Suprapubic skin (tissue), 4 donors: Measurements from ENCODE around the gene CYB561D2. TPM values are rescaled to one million over a fixed set of nuclear protein-coding genes. Genes with fewer than 3 reads are reported as not detected.

Experiments used
- DNase-seq, 2 donors: peaks; one replicate each; pipeline ENCODE4 v3.0.0-alpha.2; 2019; ENCODE audit warnings: low spot score in 2 of 2
- H3K27ac ChIP-seq: fragments of 200-600 bp; sonication (generic); one replicate; pipeline ENCODE4 v1.5.1; 2019
- H3K27me3 ChIP-seq: fragments of 200-600 bp; sonication (generic); one replicate; pipeline ENCODE4 v1.5.1; 2019
- H3K36me3 ChIP-seq: fragments of 200-600 bp; sonication (generic); one replicate; pipeline ENCODE4 v1.5.1; 2019
- H3K4me1 ChIP-seq: fragments of 200-600 bp; sonication (generic); one replicate; pipeline ENCODE4 v1.5.1; 2019
- H3K4me3 ChIP-seq: fragments of 200-600 bp; sonication (generic); one replicate; pipeline ENCODE4 v1.5.1; 2019; ENCODE audit warnings: mild to moderate bottlenecking
- H3K9me3 ChIP-seq: fragments of 200-600 bp; sonication (generic); one replicate; pipeline ENCODE4 v1.5.1; 2019
- EP300 ChIP-seq: sonication (generic); formaldehyde crosslinking; IDR thresholded peaks from one replicate; pipeline ENCODE4 v1.6.1; 2017; ENCODE audit warnings: antibody characterized with exemption
- POLR2A ChIP-seq, 2 donors: fragments of 450-650 bp; IDR thresholded peaks; one replicate each; pipeline ENCODE4 v1.6.1; 2017; ENCODE audit warnings: antibody characterized with exemption in 2 of 2, mild to moderate bottlenecking in 2 of 2, moderate library complexity in 2 of 2
- POLR2AphosphoS5 ChIP-seq, 3 donors: sonication (generic); formaldehyde crosslinking; IDR thresholded peaks; one replicate each; pipeline ENCODE4 v1.6.1; 2017; ENCODE audit warnings: antibody characterized with exemption in 3 of 3
- WGBS: methylation state at CpG from one replicate; pipeline ENCODE4 v1.1.5; 2018; 5-methylcytosine and 5-hydroxymethylcytosine counted together
- total RNA-seq, 4 donors: library from RNA; depleted of rRNA; stranded (reverse); fragments of >200 nt; gene quantifications; one replicate each; pipeline ENCODE4 v1.1.0, GENCODE V29; 2016
- TF ChIP-seq, protein P1 (sequence below), 2 donors: fragments of 200-600 bp in 1 of 2; fragments of 450-650 bp in 1 of 2; sonication (generic) in 1 of 2; IDR thresholded peaks; one replicate each; pipeline ENCODE4 v1.5.1; 2016 to 2019; ENCODE audit warnings: antibody characterized with exemption in 2 of 2, mild to moderate bottlenecking in 1 of 2, moderate library complexity in 1 of 2

The CYB561D2 gene
- total RNA-seq, 4 donors from 2014 or later: 12.8 to 29.8 (median 17.9) TPM

DNA sequence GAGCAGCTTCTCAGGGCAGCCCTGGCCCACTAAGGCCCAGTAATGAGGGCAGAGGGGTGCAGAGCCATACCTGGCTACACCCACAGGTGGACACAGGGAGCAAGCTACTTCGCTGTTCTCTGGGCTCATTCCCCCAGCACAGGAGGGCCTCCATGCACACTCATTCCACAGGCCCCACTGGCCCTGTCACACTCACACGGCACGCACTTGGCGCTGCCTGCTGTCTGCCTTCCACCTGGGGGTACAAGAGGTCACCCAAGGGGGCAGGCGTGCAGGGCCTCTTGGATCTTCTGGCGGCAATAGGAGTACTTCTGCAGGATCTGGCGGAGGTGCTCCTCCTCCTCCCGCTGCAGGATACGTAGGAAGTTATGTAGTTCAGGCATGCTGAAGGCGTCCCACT, 20.3 kb upstream of the CYB561D2 start:
- H3K4me1 ChIP-seq: peaks cover 62% of the 10 kb centered on the region
- WGBS: 93% methylated on average over 5 of the region's 10 CpGs

DNA sequence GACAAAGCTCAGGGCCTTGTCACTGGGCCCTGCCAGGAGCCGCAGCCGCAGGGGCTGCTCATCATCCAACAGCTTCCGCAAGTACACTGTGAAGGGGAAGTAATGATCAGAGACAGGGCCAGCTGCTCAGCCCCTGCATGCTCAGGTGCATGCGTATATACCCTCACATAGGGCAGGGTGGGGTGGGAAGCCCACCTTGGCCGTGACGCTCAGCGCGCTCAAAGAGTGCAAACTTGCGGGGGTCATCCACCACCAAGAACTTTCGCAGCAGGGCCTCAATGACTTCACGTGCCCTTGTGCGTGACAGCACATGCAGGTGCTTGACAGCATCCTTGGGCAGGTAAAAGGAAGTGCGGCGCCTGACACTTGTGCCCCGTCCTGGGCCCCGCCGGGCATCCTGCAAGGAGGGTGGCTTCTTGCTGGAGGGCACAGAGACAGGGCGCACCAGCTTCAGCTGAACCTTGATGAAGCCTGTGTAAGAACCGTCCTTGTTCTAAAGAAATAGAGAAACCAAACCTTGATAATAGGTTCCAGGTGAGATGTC, 19.2 kb upstream of the CYB561D2 start:
- H3K9me3 ChIP-seq: no peaks in the 10 kb centered on the region
- H3K36me3 ChIP-seq: peaks cover 34% of the 10 kb centered on the region
- TF ChIP-seq EP300 (no peak), POLR2AphosphoS5 (IDR thresholded peaks at IDR 0.05) (no peak), POLR2A (IDR thresholded peaks at IDR 0.05) (no peak)
- TF ChIP-seq, protein P1, sequence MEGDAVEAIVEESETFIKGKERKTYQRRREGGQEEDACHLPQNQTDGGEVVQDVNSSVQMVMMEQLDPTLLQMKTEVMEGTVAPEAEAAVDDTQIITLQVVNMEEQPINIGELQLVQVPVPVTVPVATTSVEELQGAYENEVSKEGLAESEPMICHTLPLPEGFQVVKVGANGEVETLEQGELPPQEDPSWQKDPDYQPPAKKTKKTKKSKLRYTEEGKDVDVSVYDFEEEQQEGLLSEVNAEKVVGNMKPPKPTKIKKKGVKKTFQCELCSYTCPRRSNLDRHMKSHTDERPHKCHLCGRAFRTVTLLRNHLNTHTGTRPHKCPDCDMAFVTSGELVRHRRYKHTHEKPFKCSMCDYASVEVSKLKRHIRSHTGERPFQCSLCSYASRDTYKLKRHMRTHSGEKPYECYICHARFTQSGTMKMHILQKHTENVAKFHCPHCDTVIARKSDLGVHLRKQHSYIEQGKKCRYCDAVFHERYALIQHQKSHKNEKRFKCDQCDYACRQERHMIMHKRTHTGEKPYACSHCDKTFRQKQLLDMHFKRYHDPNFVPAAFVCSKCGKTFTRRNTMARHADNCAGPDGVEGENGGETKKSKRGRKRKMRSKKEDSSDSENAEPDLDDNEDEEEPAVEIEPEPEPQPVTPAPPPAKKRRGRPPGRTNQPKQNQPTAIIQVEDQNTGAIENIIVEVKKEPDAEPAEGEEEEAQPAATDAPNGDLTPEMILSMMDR (IDR thresholded peaks at IDR 0.05): no peak
- 94% methylated on average over 19 of the region's 19 CpGs for WGBS
- no peak overlapping the region for H3K27ac ChIP-seq
- H3K4me3 ChIP-seq: no peak overlapping the region
- H3K4me1 ChIP-seq: peaks cover 65% of the 10 kb centered on the region
- no peak for DNase-seq
- H3K27me3 ChIP-seq: no peaks in the 10 kb centered on the region

More for the DNA sequence above, 20.3 kb upstream of the CYB561D2 start:
- Histone ChIP-seq H3K9me3 (no peaks in the 10 kb centered on the region), H3K4me3 (no peak overlapping the region), H3K36me3 (peaks cover 43% of the 10 kb centered on the region), H3K27ac (no peak overlapping the region), H3K27me3 (no peaks in the 10 kb centered on the region)
- no peak for DNase-seq
- TF ChIP-seq POLR2AphosphoS5 (IDR thresholded peaks at IDR 0.05): no peak

DNA sequence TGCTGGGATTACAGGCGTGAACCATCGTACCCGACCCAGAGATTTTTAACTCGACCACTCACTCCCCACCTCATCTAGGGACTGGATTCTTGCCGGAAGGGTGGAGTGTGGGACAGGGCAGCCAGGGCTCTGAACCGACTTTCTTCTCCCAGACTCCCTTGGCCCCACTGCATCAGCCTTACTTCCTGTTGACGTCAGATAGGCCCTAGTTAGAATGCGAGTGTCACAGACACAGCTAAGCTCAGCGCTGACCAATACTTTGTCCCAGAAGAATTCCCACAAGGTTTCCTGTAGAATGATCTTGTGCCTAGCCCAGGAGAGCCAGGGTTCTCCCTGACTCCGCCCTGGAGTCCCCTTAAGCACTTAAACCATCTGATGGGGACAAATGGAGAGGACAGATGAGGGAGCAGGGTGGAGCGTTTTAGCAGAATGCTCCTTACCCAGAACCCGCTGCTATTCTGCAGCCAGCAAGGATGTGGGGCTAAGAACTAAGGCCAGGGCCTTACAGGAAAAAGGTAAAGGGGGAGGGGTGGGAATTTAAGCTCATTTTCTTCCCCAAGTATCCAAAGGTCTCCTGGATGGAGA, 16.8 kb upstream of the CYB561D2 start:
- H3K9me3 ChIP-seq: no peaks in the 10 kb centered on the region
- H3K4me1 ChIP-seq: peaks cover 61% of the 10 kb centered on the region
- no peak for DNase-seq
- 41% methylated on average over 12 of the region's 12 CpGs for WGBS
- peak overlapping the region; percentile 5 for H3K4me3 ChIP-seq
- H3K27me3 ChIP-seq: no peaks in the 10 kb centered on the region
- peaks cover 34% of the 10 kb centered on the region for H3K36me3 ChIP-seq
- TF ChIP-seq EP300 (no peak), POLR2A (IDR thresholded peaks at IDR 0.05) (no peak), POLR2AphosphoS5 (IDR thresholded peaks at IDR 0.05) (no peak)
- TF ChIP-seq, protein P1 (IDR thresholded peaks at IDR 0.05): no peak
- peak overlapping the region; percentile 94 for H3K27ac ChIP-seq

DNA sequence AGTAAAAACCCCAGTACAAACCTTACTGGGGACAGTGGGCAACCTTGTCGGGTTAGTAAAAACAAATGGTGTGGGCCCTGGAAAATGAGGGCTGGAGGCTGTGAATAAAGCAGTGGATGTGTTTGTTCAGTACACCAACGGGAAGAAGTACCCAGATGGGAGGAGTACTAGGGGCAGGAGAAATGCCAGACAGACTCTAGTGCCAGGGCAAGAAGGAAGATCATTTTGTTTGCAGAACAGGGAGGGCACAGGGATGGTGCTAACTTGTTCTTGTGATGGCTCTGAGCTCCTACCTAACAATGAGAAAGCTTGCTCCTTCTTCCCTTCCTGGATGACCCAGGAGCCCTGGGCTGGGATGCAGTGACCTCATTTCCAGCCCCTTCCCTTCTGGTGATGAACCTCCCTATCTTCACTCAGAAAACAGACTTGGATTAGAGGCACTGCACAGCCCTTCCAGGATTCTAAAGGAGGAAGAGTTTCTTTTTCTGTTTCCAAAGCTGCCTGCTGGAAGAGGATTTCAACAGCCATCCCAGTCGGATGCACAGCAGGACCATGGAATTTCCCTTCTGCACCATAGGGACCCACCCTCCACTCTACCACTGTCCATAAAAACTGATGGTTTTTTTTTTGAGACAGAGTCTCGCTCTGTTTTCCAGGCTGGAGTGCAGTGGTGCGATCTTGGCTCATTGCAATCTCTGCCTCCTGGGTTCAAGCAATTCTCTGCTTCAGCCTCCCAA, 16.2 kb upstream of the CYB561D2 start:
- Histone ChIP-seq H3K4me1 (peaks cover 66% of the 10 kb centered on the region), H3K27ac (peak overlapping the region; percentile 94), H3K9me3 (no peaks in the 10 kb centered on the region), H3K4me3 (peak overlapping the region; percentile 5), H3K27me3 (no peaks in the 10 kb centered on the region), H3K36me3 (peaks cover 30% of the 10 kb centered on the region)
- TF ChIP-seq, protein P1 (IDR thresholded peaks at IDR 0.05): no peak
- TF ChIP-seq POLR2A (IDR thresholded peaks at IDR 0.05) (no peak), POLR2AphosphoS5 (IDR thresholded peaks at IDR 0.05) (no peak), EP300 (no peak)
- no peak for DNase-seq
- 50% methylated on average over 5 of the region's 5 CpGs for WGBS

DNA sequence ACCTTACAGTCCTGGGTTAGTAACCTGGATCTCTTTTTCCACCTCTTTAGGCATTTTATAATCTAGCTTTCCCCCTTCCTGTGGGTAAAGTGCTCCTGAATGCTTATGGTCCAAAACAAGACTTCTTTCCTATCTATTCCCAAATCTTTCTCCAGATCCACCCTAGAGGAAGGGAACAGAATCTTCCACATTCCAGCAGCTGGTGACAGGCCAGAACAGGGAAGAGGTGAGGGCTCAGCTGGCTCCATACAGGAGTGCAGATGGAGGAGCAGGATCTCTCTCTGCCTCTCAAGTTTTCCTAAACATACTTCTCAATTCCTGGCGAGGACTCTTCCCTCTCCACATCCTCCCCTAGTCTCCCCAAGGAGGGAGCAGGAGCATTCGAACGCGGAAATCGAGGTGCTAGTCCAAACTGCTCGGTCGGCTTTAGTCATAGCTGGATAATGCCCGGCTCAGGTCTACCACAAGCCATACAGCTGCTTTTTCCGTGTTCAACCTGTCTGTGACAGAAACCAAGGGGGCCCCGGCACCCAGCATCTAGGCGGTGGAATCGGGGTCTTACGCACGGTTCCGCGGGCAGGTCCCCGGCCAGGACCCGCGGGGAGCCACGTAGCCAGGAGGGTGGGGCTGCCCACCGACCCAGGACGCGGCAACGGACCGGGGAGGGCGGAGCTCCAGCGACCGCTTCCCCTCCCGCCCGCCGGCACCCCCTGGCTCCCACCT, 14.0 kb upstream of the CYB561D2 start:
- peaks cover 9% of the 10 kb centered on the region for H3K36me3 ChIP-seq
- H3K27ac ChIP-seq: peak overlapping the region; percentile 94
- TF ChIP-seq EP300: no peak
- no peak for TF ChIP-seq POLR2AphosphoS5 (IDR thresholded peaks at IDR 0.05)
- TF ChIP-seq, protein P1 (IDR thresholded peaks at IDR 0.05): no peak
- TF ChIP-seq POLR2A (IDR thresholded peaks at IDR 0.05): no peak
- peak overlapping the region; percentile 73 for H3K4me3 ChIP-seq
- no peaks in the 10 kb centered on the region for H3K9me3 ChIP-seq
- no peak for DNase-seq
- H3K4me1 ChIP-seq: peaks cover 87% of the 10 kb centered on the region
- WGBS: 0% methylated on average over 11 of the region's 31 CpGs
- no peaks in the 10 kb centered on the region for H3K27me3 ChIP-seq
